HEK293 (cell line): Measurements from ENCODE around the gene CCT8.

Experiments used
- HIC1 ChIP-seq: fragments of 450-650 bp; formaldehyde crosslinking; IDR thresholded peaks from 2 replicates; pipeline ENCODE4 v1.5.1; 2016; ENCODE audit warnings: missing biosample characterization, missing genetic modification characterization
- MZF1 ChIP-seq: fragments of 450-650 bp; formaldehyde crosslinking; IDR thresholded peaks from 2 replicates; pipeline ENCODE4 v1.5.1; 2017; ENCODE audit warnings: missing biosample characterization, missing genetic modification characterization, borderline replicate concordance
- PBX3 ChIP-seq: sonication (generic); formaldehyde crosslinking; IDR thresholded peaks from 2 replicates; pipeline ENCODE4 v1.8.1; 2022; ENCODE audit warnings: mild to moderate bottlenecking, moderate library complexity, missing genetic modification reagents
- SP2 ChIP-seq: fragments of 450-650 bp; formaldehyde crosslinking; IDR thresholded peaks from 2 replicates; pipeline ENCODE4 v1.5.1; 2016; ENCODE audit warnings: missing biosample characterization, missing genetic modification characterization
- WT1 ChIP-seq: fragments of 450-650 bp; formaldehyde crosslinking; IDR thresholded peaks from 2 replicates; pipeline ENCODE4 v1.5.1; 2016; ENCODE audit warnings: missing biosample characterization, missing genetic modification characterization
- ZBTB6 ChIP-seq: fragments of 450-650 bp; formaldehyde crosslinking; IDR thresholded peaks from 2 replicates; pipeline ENCODE4 v1.5.1; 2017; ENCODE audit warnings: missing biosample characterization, missing genetic modification characterization
- ZFP69B ChIP-seq: fragments of 450-650 bp; formaldehyde crosslinking; IDR thresholded peaks from 2 replicates; pipeline ENCODE4 v1.5.1; 2016; ENCODE audit warnings: missing biosample characterization, missing genetic modification characterization
- ZNF146 ChIP-seq: fragments of 450-650 bp; formaldehyde crosslinking; IDR thresholded peaks from 2 replicates; pipeline ENCODE4 v1.5.1; 2016; ENCODE audit warnings: missing biosample characterization, missing genetic modification characterization
- ZNF148 ChIP-seq: fragments of 450-650 bp; formaldehyde crosslinking; IDR thresholded peaks from 2 replicates; pipeline ENCODE4 v1.5.0; 2017; ENCODE audit warnings: missing biosample characterization, missing genetic modification characterization, borderline replicate concordance
- ZNF184 ChIP-seq: fragments of 450-650 bp; IDR thresholded peaks from 2 replicates; pipeline ENCODE4 v1.5.1; 2018; ENCODE audit warnings: missing biosample characterization, mild to moderate bottlenecking, missing genetic modification characterization
- ZNF23 ChIP-seq: fragments of 450-650 bp; formaldehyde crosslinking; IDR thresholded peaks from 2 replicates; pipeline ENCODE4 v1.5.1; 2016; ENCODE audit warnings: missing biosample characterization, missing genetic modification characterization, borderline replicate concordance
- ZNF26 ChIP-seq: fragments of 450-650 bp; formaldehyde crosslinking; IDR thresholded peaks from 2 replicates; pipeline ENCODE4 v1.5.1; 2016; ENCODE audit warnings: missing biosample characterization, missing genetic modification characterization
- ZNF391 ChIP-seq: fragments of 450-650 bp; formaldehyde crosslinking; IDR thresholded peaks from 2 replicates; pipeline ENCODE4 v1.5.1; 2016; ENCODE audit warnings: low read depth, missing biosample characterization, missing genetic modification characterization, borderline replicate concordance
- ZNF404 ChIP-seq: fragments of 450-650 bp; formaldehyde crosslinking; IDR thresholded peaks from 2 replicates; pipeline ENCODE4 v1.5.1; 2017; ENCODE audit warnings: missing biosample characterization, missing genetic modification characterization
- ZNF449 ChIP-seq: fragments of 450-650 bp; formaldehyde crosslinking; IDR thresholded peaks from 2 replicates; pipeline ENCODE4 v1.5.1; 2017; ENCODE audit warnings: missing biosample characterization, mild to moderate bottlenecking, missing genetic modification characterization, moderate library complexity
- ZNF473 ChIP-seq: fragments of 450-650 bp; formaldehyde crosslinking; IDR thresholded peaks from 2 replicates; pipeline ENCODE4 v1.5.1; 2017; ENCODE audit warnings: missing biosample characterization, missing genetic modification characterization
- ZNF48 ChIP-seq: fragments of 450-650 bp; formaldehyde crosslinking; IDR thresholded peaks from 2 replicates; pipeline ENCODE4 v1.5.1; 2016; ENCODE audit warnings: missing biosample characterization, missing genetic modification characterization
- ZNF510 ChIP-seq: fragments of 450-650 bp; formaldehyde crosslinking; IDR thresholded peaks from 2 replicates; pipeline ENCODE4 v1.5.1; 2018; ENCODE audit warnings: mild to moderate bottlenecking, missing genetic modification characterization, missing biosample characterization; ENCODE audit not compliant: insufficient replicate concordance
- ZNF544 ChIP-seq: fragments of 450-650 bp; formaldehyde crosslinking; IDR thresholded peaks from 2 replicates; pipeline ENCODE4 v1.5.0; 2017; ENCODE audit warnings: missing biosample characterization, missing genetic modification characterization
- ZNF555 ChIP-seq: fragments of 450-650 bp; formaldehyde crosslinking; conservative IDR thresholded peaks from 2 replicates; pipeline ENCODE4 v1.5.1; 2017; ENCODE audit warnings: missing biosample characterization, mild to moderate bottlenecking, missing genetic modification characterization, inconsistent platforms
- ZNF600 ChIP-seq: fragments of 450-650 bp; formaldehyde crosslinking; IDR thresholded peaks from 2 replicates; pipeline ENCODE4 v1.5.1; 2016; ENCODE audit warnings: missing biosample characterization, missing genetic modification characterization
- ZNF624 ChIP-seq: fragments of 450-650 bp; formaldehyde crosslinking; IDR thresholded peaks from 2 replicates; pipeline ENCODE4 v1.5.1; 2017; ENCODE audit warnings: missing biosample characterization, missing genetic modification characterization
- ZNF660 ChIP-seq: fragments of 450-650 bp; IDR thresholded peaks from 2 replicates; pipeline ENCODE4 v1.5.1; 2018; ENCODE audit warnings: missing biosample characterization, mild to moderate bottlenecking, missing genetic modification characterization
- ZNF830 ChIP-seq: fragments of 450-650 bp; IDR thresholded peaks from 2 replicates; pipeline ENCODE4 v1.5.0; 2018; ENCODE audit warnings: missing biosample characterization, missing genetic modification characterization, low read depth, mild to moderate bottlenecking, moderate library complexity
- ZNF837 ChIP-seq: fragments of 450-650 bp; formaldehyde crosslinking; IDR thresholded peaks from 2 replicates; pipeline ENCODE4 v1.5.1; 2016; ENCODE audit warnings: missing biosample characterization, missing genetic modification characterization
- ZNF843 ChIP-seq: fragments of 450-650 bp; formaldehyde crosslinking; IDR thresholded peaks from 2 replicates; pipeline ENCODE4 v1.5.1; 2016; ENCODE audit warnings: missing biosample characterization, missing genetic modification characterization
- ZSCAN18 ChIP-seq: fragments of 450-650 bp; formaldehyde crosslinking; IDR thresholded peaks from 2 replicates; pipeline ENCODE4 v1.5.1; 2016; ENCODE audit warnings: missing biosample characterization, missing genetic modification characterization
- ZSCAN23 ChIP-seq: fragments of 450-650 bp; formaldehyde crosslinking; IDR thresholded peaks from 2 replicates; pipeline ENCODE4 v1.5.1; 2016; ENCODE audit warnings: missing biosample characterization, missing genetic modification characterization
- ZSCAN30 ChIP-seq: fragments of 450-650 bp; IDR thresholded peaks from 2 replicates; pipeline ENCODE4 v1.5.1; 2018; ENCODE audit warnings: missing biosample characterization, mild to moderate bottlenecking, missing genetic modification characterization, moderate library complexity
- ZXDB ChIP-seq: fragments of 450-650 bp; formaldehyde crosslinking; IDR thresholded peaks from 2 replicates; pipeline ENCODE4 v1.5.1; 2016; ENCODE audit warnings: missing biosample characterization, missing genetic modification characterization

The CCT8 gene

GRCh38 chr21:29074007-29074376, 544 bp upstream of the CCT8 start (continued):
- no peak for TF ChIP-seq ZBTB6 (tag by site-specific recombination)
- no peak for TF ChIP-seq ZNF830 (tag by site-specific recombination)
- TF ChIP-seq ZNF391 (tag by site-specific recombination): 0 out of 2 replicates have a peak, but pooled peaks have one; percentile 2
- no peak for TF ChIP-seq ZNF26 (tag by site-specific recombination)
- peak; percentile 49; the same call in 1 of the 2 replicates for TF ChIP-seq ZNF449 (tag by site-specific recombination)
- peak; percentile 54; the same call in 1 of the 2 replicates for TF ChIP-seq ZNF184 (tag by site-specific recombination)
- no peak for TF ChIP-seq HIC1
- 0 out of 2 replicates have a peak, but pooled peaks have one; percentile 95 for TF ChIP-seq ZNF600 (tag by site-specific recombination)
- 0 out of 2 replicates have a peak, but pooled peaks have one; percentile 58 for TF ChIP-seq ZNF624
- no peak for TF ChIP-seq ZSCAN30
- TF ChIP-seq ZNF660 (tag by site-specific recombination): peak; percentile 12
- TF ChIP-seq ZNF48 (tag by site-specific recombination): no peak
- TF ChIP-seq ZSCAN18: no peak
- no peak for TF ChIP-seq PBX3
- no peak for TF ChIP-seq ZNF473 (tag by site-specific recombination)
- TF ChIP-seq WT1 (tag by site-specific recombination): no peak
- TF ChIP-seq SP2 (tag by site-specific recombination): no peak
- peak; percentile 13; the same call in 1 of the 2 replicates for TF ChIP-seq MZF1 (tag by site-specific recombination)
- TF ChIP-seq ZNF837: no peak
- TF ChIP-seq ZNF843 (tag by site-specific recombination): no peak
- no peak for TF ChIP-seq ZNF23 (tag by site-specific recombination)
- no peak for TF ChIP-seq ZNF555 (tag by site-specific recombination)
- no peak for TF ChIP-seq ZNF148 (tag by site-specific recombination)
- TF ChIP-seq ZNF544 (tag by site-specific recombination): no peak
- TF ChIP-seq ZNF404: no peak
- TF ChIP-seq ZNF510 (tag by site-specific recombination): no peak
- TF ChIP-seq ZFP69B (tag by site-specific recombination): no peak
- no peak for TF ChIP-seq ZSCAN23 (tag by site-specific recombination)
- TF ChIP-seq ZXDB (tag by site-specific recombination): no peak
- no peak for TF ChIP-seq ZNF146 (tag by site-specific recombination)
